ENCODE data around the gene NACC2.

The NACC2 gene

DNA sequence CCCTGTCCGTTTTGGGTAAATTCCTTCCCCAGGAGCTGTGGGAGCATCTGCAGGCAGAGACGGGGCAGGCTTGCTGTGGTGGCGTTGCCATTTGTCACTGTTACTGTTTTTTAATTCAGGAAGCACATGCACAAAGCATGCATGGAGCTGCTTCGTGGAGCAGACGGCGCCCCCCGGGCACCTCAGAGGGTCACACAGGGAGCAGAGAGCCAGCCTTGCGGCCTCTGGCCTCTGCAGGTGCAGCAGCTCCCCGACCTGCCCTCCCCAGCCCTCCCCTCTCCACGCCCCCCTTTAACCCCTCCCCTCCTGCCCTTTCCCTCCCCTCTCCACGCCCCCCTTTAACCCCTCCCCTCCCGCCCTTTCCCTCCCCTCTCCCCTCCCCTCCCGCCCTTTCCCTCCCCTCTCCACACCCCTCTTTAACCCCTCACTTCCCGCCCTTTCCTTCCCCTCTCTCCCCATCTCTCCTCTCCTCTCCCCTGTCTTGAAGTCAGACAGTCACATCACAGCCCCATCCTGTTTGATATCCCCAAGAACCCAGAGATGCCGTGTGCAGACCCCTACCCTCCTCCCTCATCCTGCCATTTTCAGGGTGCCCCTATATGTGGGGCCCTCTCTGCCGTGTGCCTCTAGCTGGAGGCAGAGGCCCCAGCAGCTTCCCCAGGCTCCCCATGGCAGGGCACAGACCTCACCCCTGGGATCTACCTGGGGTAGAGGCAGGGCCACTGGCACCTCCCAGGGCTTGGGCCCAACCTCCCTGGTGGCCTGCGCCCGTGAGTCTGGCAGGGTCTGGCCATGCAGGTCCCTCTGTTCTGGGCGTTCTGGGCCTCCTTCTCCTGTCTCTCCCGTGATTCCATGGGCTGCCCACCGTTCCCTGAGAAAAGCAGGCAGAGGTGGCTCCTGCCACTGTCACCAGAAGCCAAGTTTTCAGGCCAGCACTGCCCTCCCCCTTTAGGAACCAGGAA lies 104.3 kb downstream of the NACC2 start:
- DNase-seq: peak; percentile 18 to 40

- peak in 1 of 2 donors; percentile 12 for DNase-seq
Measured at GRCh38 chr9:135989722-135990467, 105.2 kb downstream of the NACC2 start.

DNA sequence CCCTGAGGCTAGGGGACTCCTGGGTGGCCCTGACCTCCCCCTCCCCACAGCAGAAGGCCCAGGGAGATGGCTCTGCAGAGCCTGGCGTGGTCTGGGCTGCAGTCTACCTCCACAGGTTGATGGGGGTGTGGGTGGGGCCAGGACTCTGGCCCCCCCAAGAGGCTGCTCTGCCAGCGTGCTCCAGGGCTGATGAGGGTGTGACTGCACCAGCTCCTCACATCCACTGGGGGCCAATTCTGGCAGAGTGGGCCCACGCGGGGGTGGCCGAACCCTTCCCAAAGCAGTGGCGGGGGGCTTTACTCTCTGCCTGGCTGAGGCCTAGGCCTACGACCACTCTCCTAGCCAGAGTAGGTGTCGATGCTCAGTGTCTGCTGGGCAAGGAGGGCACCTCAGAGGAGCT lies 105.9 kb downstream of the NACC2 start:
- no peak for DNase-seq

- no peak for DNase-seq
Measured at GRCh38 chr9:135988493-135988892, 106.6 kb downstream of the NACC2 start.

GRCh38 chr9:135987838-135988404 lies 107.2 kb downstream of the NACC2 start:
- DNase-seq: no peak

DNA sequence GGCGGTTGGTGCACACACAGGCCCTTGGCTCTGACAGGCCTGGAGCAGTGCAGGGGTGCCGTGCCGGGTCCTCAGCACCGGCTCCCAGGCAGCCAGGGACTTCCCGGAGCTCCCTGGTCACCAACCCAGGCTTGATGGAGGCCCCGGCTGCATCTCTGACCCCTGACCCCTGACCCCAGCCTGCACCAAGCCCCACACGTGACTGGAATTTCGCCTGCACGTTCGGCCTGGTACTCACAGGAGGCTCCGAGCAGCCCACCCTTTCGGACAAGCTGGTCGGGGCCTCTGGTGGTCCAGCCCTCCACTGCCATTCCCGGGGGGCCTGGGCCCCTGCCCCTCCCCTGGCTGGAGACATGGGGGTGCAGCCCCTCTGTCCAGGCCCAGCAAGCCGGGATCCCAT lies 108.5 kb downstream of the NACC2 start:
- no peak for DNase-seq

GRCh38 chr9:135985889-135986288 lies 109.2 kb downstream of the NACC2 start:
- DNase-seq: no peak

- no peak for DNase-seq
Measured at GRCh38 chr9:135985459-135985774, 109.7 kb downstream of the NACC2 start.

DNA sequence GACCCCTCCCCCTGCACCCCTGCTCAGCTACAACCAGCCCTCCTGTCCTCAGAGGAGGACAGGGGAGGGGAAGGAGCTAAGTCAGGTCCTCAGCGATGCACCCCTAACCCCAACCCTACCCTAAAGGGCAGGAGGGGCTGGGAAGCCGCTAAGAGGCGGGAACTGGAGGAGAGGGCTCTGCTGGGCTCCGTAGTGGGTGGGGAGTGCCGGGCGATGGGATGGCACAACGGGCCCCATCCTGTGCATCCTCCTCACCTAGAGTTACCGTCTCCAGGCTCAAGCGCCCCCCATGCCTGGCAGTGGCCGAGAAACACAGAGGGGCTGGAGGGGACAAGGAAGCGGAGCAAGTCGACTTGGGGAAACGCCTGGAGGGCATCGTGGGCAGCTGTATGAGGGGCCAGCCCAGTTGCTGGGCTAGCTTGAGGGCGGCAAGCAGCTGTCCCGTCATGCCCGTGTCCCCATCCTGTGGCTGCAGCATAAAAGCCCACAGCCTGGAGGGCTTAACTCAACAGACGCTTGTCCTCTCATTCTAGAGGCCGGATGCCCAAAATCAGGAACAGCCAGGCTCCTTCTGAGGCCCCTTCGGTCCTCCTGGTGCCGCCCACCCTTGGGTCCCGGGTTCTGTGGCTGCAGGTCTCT lies 110.9 kb downstream of the NACC2 start:
- DNase-seq: no peak

DNA sequence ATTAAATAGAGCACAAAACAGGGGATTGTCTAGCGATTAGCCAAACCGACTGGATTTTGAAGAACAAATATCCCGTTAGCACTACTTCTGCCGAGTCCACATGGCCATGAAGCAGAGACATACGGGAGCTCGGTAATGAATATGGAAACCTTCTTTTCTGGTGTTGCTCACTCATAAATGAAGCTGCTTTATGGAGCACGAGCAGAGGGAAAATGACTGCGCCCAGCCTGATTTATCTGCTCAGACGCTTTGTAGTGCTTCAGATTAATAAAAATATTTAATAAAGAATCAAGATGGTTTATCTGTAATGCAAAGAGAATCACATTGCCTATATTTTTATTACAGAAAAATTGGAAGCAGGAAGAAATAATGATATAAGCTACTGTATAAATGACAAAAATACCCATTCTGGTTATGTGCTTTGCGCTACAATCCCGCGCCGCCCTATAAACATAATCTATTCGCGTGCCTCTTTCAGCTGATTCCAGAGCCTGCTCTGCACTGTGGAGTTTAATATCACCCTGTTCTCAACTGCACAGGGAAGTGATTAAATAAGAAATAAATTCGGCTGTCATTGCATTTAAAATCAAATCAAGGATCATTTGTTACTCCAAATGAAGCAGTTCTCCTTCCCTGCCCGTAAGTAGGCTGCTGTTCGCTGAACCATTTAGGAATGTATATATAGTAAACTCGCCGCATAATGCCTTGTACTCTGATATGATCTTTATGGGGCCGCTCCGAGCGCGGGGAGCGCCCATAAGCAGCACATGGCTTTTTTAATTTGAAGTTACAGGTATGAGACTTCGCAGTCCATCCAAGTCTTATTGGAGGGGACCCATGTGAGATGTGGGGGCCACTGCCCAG lies 111.6 kb downstream of the NACC2 start:
- DNase-seq: no peak

DNA sequence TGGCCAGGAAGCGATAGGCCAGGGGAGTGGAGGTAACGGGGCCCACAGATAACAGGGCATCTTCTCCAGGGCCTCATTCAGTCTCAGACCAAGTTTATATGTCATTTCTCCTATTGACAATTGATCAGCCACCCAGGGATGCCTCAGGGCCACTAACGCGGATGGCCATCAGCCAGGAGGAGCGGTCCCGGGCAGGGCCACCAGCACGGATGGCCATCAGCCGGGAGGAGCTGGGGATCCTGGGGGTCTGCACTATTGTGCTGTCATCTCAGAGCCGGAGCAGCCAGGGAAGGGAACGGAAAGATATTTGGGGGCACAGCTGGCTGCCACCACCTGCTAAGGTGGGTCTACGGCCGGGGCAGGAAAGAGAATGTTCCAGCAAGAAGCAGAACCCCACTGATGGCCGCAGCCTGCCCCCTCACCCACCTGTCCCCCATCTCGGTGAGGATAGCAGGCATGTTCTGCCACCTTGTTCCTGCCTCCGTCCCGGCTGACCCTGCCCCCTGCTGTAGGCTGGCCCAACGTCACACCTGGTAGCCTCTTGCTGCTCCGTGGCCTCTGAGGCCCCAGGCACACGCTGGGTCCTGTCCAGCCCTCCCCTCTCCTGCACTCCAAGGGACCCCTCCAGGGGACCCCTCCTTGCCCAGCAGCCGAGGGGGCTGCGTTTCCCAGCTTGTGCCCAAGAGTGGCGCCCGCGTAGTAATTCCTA lies 112.4 kb downstream of the NACC2 start:
- no peak for DNase-seq

DNA sequence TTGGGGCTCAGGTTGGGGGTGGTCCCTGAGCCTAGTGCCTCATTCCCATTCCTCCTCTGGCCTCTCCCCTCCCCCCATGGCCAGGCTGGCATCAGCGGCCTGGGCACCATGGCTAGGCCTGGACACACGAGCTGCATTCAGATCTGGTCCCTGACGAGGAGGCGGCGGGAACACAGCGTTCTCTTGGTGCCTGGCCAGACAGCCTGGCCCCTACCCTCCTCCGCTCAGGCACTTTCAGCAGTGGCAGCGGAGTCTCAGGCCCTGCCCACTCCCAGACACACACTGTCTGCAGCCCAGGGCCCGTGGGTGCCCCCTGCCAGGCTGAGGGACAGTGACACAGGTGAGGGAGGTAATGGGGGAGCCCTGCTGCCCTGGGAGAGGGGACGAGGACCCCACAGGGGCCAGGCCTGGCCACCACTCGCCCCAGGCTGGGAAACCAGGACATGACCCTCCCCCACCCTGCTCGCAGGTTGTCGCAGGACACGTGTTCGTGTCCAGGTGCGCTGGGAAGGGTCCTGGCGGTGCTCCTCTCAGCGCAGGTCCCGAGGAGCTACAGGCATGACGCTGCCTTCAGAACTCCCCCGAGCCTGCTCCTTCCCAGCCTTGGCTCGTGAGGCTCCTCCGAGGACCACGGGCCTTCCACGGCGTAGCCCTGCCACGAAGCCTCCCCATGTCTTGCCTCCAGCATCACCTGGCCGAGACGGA lies 114.0 kb downstream of the NACC2 start:
- DNase-seq: no peak

DNA sequence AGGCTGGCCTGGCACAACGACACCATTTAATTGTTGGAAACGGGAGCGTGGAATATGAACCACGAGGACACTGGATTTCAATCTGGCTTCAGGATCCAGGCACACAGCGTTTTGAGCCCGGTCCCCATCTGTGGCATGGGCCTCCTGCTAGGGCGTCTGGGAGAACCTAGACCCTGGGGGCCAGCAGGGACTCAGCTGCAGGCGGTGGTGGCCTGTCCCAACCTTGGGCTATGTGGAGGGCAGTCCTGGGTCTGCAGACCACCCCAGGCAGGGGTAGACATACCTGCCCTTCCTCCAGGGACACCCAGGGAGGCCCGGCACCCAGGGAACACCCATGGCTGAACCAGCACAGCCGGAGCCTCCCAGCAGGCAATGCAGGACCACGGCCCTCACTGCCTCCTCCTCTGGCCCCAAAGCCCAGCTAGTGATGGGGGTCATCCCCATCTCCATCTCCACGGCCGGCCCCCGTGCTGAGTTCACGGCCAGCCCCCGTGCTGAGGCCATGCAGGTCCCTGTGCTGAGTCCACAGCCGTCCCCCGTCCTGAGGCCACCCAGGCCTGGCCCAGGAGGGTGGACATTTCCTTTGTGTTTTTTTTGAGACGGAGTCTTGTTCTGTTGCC lies 115.4 kb downstream of the NACC2 start:
- no peak for DNase-seq

- no peak for DNase-seq
Measured at GRCh38 chr9:135978642-135979546, 116.2 kb downstream of the NACC2 start.

DNA sequence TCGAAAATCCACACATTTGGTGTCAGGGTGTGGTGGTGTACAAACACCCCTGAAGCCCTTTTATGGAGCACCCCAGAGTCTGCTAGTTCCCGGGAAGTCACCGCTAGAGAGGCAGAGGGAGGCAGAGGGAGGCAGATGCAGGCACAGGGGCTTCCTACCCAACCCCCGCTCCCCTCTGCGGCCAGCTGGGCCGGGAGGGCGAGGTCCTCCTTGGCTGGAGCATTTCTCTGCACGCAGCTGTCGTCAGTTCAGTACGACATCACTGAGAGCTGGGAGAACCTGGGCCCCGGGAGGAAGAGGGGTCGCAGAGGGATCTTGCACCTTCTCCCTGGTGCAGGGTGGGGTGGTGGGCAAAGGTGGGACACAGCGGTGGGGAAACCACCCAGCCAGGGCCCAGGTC lies 118.1 kb downstream of the NACC2 start:
- DNase-seq: no peak

DNA sequence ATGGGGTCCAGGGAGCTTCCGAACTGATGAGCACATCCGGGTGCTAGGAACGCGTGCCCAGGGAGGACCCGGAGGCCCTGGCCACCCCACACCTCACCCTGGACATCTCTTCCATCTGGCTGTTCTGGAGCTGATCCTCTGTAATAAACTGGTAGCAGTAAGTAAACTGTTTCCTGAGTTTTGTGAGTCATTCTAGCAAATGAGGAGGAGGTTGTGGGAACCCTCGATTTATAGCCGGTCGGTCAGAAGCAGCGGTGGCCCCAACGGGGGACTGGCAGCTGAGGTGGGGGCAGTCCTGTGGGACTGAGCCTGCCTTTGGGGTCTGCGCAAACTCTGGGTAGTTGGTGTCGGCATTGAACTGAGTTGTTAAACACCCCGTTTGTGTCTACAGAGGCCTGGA lies 118.6 kb downstream of the NACC2 start:
- no peak for DNase-seq

- no peak for DNase-seq
Measured at GRCh38 chr9:135975834-135976233, 119.3 kb downstream of the NACC2 start.

GRCh38 chr9:135974220-135974573 lies 120.9 kb downstream of the NACC2 start:
- no peak for DNase-seq

Data from inflammatory macrophage treated with lipopolysaccharide for 1 hour (primary cell).